ENCODE results near the gene FN3K.

DNA sequence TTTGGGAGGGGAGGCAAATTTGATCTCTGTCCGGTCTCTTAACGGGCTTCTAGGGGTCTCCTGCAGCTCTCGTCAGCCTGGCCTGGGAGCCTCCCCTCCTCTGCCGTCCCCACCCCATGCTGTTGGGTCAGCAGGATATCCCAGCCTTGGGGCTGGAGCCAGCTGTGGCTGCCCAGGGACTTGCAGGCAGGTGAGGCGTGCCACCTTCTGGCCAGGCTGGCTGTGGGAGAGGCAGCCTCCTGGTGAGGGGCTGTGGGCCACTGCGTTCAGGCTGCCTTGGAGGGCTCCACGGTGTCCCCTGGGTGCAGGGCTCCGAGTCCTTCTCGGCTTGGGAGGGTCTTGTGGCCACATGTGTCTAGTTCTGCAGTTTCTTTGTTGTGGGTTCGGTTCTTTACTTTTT is 51.0 kb downstream of the FN3K start:
- TF ChIP-seq POLR2AphosphoS5 (IDR thresholded peaks at IDR 0.05; ENCODE audit: low read depth, low read length) (no peak), TAF1 (IDR thresholded peaks at IDR 0.05; ENCODE audit: borderline replicate concordance, insufficient read depth, low read length) (no peak), FOXP2 (optimal IDR thresholded peaks at IDR 0.05; ENCODE audit: borderline replicate concordance, extremely low read depth, extremely low read length, insufficient read depth) (no peak), SIN3A (IDR thresholded peaks at IDR 0.05; ENCODE audit: borderline replicate concordance, insufficient read depth, low read length) (no peak)
- TF ChIP-seq, protein P1, sequence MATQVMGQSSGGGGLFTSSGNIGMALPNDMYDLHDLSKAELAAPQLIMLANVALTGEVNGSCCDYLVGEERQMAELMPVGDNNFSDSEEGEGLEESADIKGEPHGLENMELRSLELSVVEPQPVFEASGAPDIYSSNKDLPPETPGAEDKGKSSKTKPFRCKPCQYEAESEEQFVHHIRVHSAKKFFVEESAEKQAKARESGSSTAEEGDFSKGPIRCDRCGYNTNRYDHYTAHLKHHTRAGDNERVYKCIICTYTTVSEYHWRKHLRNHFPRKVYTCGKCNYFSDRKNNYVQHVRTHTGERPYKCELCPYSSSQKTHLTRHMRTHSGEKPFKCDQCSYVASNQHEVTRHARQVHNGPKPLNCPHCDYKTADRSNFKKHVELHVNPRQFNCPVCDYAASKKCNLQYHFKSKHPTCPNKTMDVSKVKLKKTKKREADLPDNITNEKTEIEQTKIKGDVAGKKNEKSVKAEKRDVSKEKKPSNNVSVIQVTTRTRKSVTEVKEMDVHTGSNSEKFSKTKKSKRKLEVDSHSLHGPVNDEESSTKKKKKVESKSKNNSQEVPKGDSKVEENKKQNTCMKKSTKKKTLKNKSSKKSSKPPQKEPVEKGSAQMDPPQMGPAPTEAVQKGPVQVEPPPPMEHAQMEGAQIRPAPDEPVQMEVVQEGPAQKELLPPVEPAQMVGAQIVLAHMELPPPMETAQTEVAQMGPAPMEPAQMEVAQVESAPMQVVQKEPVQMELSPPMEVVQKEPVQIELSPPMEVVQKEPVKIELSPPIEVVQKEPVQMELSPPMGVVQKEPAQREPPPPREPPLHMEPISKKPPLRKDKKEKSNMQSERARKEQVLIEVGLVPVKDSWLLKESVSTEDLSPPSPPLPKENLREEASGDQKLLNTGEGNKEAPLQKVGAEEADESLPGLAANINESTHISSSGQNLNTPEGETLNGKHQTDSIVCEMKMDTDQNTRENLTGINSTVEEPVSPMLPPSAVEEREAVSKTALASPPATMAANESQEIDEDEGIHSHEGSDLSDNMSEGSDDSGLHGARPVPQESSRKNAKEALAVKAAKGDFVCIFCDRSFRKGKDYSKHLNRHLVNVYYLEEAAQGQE (IDR thresholded peaks at IDR 0.05; ENCODE audit: insufficient read depth in 1 of 2, low read depth in 2 of 2, low read length in 2 of 2) = no peak

Data from PFSK-1 (cell line).